ENCODE measurements around the gene PCNT. TPM values are rescaled to one million over a fixed set of nuclear protein-coding genes. Genes with fewer than 3 reads are reported as not detected.
A peak's percentile ranks its signal among the peaks of the same experiment; 100 is the strongest.

The PCNT gene
- total and polyA plus RNA-seq, 7 donors = 99.4 to 642 (median 248) TPM

DNA sequence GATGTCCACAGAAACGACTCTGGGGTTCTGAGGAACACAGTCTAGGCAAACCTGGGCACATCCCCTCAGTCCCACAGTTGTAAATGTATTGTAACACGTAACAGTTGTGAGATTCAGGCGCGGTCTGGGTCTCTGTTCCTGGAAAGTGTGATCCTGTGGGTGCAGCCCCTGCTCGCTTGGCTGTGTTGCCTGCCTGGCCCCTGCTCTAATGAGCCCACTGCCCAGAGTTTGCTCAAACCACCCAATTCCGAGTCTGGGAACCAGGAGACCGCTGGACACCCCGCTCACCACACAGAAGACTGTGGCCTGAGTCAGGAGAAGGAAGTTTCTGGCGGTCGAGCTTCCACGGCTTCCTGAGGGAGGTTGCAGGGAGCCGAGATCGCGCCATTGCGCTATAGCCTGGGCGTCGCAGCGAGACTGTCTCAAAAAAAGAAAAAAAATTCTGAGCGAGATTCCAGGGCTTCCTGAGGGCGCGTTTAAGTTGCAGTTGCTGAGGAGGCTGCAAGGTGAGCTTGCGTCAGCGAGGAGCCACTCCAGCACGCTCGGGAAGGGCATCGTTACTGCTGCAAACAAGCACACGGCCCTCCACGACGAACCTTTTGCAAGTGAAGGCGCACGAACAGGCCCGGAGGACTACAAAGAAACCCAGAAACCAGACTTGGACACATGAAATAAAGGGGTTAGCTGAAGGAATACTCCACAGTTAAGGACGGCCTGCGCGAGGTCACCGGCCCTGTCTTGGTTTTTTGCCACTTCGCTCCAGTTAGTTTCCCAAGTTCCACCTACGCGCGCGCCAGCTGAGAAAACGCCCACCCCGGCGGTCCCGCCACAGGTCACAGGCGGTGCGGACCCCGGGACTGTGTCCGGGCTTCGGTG is 1.4 kb upstream of the PCNT start:
- no peak for ATAC-seq
- H3K4me3 ChIP-seq = peak overlapping the region; percentile 77
- H3K27ac ChIP-seq = no peak overlapping the region
- TF ChIP-seq, protein P1, sequence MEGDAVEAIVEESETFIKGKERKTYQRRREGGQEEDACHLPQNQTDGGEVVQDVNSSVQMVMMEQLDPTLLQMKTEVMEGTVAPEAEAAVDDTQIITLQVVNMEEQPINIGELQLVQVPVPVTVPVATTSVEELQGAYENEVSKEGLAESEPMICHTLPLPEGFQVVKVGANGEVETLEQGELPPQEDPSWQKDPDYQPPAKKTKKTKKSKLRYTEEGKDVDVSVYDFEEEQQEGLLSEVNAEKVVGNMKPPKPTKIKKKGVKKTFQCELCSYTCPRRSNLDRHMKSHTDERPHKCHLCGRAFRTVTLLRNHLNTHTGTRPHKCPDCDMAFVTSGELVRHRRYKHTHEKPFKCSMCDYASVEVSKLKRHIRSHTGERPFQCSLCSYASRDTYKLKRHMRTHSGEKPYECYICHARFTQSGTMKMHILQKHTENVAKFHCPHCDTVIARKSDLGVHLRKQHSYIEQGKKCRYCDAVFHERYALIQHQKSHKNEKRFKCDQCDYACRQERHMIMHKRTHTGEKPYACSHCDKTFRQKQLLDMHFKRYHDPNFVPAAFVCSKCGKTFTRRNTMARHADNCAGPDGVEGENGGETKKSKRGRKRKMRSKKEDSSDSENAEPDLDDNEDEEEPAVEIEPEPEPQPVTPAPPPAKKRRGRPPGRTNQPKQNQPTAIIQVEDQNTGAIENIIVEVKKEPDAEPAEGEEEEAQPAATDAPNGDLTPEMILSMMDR (IDR thresholded peaks at IDR 0.05) = no peak
- intact Hi-C loops (cut with DNase I) = loop anchor here in 1 of 2 donors (10.0 kb wide), 1 partner anchor 138 kb away; the partner anchor contains the start of gene SPATC1L
- H3K36me3 ChIP-seq (ENCODE audit: insufficient read depth in 1 of 2, low read depth in 1 of 2) = peaks cover 0 to 12% of the 10 kb centered on the region in 2 donors
- H3K9me3 ChIP-seq = no peaks in the 10 kb centered on the region
- H3K4me1 ChIP-seq = peaks cover 24% of the 10 kb centered on the region
- 8 to 9% (median 8%) methylated on average over 50 of the region's 50 CpGs for WGBS, 3 donors
- DNase-seq = no peak
- H3K27me3 ChIP-seq (ENCODE audit: insufficient read depth in 3 of 3, low read length in 2 of 3) = no peaks in the 10 kb centered on the region

DNA sequence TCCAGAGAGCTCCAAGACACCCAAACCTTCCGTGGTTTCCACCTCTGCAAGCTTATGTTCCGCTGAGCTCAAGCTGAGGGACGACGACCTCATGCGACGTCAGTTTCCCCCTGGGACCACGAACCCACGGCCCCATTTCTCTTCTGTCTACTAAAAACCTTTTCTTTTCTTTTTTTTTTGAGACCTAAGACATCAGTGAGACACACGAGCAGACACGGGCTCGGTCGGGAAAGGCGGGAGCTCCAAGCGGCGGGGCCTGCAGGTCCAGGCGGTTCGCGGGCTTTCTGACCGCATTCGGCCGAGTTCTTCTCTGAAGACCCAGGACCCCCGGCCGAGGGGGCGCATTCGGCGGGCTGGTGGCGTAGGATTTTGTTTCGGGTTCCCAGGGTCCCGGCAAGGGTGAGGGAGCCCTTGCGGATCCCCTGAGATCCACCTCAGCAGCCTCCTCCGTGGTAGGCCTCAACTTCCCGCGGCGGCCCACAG is 688 bp upstream of the PCNT start:
- Histone ChIP-seq H3K27me3 (ENCODE audit: insufficient read depth in 3 of 3, low read length in 2 of 3) (no peaks in the 10 kb centered on the region), H3K4me1 (peaks cover 24% of the 10 kb centered on the region), H3K36me3 (ENCODE audit: insufficient read depth in 1 of 2, low read depth in 1 of 2) (peaks cover 0 to 18% of the 10 kb centered on the region in 2 donors), H3K9me3 (no peaks in the 10 kb centered on the region), H3K27ac (peak overlapping the region; percentile 46), H3K4me3 (peak overlapping the region; percentile 77)
- ATAC-seq (peak in 1 of 4 donors; percentile 0), DNase-seq (no peak)
- 0 to 1% (median 1%) methylated on average over 31 to 34 of the region's 34 CpGs for WGBS, 3 donors
- intact Hi-C loops (cut with DNase I) = loop anchor here in 1 of 2 donors (10.0 kb wide), 1 partner anchor 138 kb away; the partner anchor contains the start of gene SPATC1L
- TF ChIP-seq, protein P1 (IDR thresholded peaks at IDR 0.05) = no peak

DNA sequence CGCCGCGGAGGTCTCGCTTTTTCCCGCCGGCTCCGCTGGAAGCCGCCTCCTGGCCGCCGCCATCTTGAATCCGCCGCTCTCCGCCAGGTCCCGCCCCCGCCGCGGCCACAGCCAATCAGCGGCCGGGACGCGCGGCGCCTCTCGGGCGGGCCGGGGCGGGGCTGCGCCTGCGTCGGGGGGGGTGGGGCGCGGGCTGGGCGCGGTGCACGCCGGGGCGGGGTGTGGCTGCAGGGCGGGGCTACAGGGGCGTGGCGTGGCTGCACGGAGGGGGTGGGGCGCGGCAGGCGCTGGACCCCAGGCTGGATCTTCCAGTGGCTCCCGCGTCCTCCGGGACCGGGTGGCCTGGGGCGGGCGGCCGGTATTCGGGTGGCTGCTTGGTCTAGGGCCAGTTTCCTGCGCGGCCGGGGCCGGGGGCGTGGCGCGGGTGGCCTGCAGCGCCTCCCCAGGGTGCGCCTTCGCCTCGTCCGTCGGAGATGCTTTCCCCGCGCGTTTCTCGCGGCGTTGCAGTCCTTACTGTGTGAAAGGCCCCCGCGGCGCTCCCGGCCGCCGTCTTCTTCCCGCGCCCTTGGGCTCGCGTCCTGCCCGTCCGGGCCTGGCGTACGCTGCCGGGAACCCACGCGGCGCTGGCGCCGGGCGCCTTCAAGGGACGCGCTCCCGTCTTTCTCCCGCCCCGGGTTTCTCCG is 575 bp downstream of the PCNT start:
- peak overlapping the region; percentile 77 for H3K4me3 ChIP-seq
- H3K27ac ChIP-seq = peak overlapping the region; percentile 94
- peaks cover 24% of the 10 kb centered on the region for H3K4me1 ChIP-seq
- TF ChIP-seq, protein P1 (IDR thresholded peaks at IDR 0.05) = peak; percentile 11
- peak; percentile 86 to 92 (median 88) for ATAC-seq
- peaks cover 0 to 30% of the 10 kb centered on the region in 2 donors for H3K36me3 ChIP-seq (ENCODE audit: insufficient read depth in 1 of 2, low read depth in 1 of 2)
- WGBS, 3 donors = 0 to 1% (median 0%) methylated on average over 36 to 97 of the region's 98 CpGs
- H3K27me3 ChIP-seq (ENCODE audit: insufficient read depth in 3 of 3, low read length in 2 of 3) = no peaks in the 10 kb centered on the region
- DNase-seq = peak; percentile 86 to 94
- intact Hi-C loops (cut with DNase I) = loop anchor here in 1 of 2 donors (1.0 to 10.0 kb wide), 2 partner anchors 37 to 140 kb away; partner anchors contain the start of gene SPATC1L
- no peaks in the 10 kb centered on the region for H3K9me3 ChIP-seq

DNA sequence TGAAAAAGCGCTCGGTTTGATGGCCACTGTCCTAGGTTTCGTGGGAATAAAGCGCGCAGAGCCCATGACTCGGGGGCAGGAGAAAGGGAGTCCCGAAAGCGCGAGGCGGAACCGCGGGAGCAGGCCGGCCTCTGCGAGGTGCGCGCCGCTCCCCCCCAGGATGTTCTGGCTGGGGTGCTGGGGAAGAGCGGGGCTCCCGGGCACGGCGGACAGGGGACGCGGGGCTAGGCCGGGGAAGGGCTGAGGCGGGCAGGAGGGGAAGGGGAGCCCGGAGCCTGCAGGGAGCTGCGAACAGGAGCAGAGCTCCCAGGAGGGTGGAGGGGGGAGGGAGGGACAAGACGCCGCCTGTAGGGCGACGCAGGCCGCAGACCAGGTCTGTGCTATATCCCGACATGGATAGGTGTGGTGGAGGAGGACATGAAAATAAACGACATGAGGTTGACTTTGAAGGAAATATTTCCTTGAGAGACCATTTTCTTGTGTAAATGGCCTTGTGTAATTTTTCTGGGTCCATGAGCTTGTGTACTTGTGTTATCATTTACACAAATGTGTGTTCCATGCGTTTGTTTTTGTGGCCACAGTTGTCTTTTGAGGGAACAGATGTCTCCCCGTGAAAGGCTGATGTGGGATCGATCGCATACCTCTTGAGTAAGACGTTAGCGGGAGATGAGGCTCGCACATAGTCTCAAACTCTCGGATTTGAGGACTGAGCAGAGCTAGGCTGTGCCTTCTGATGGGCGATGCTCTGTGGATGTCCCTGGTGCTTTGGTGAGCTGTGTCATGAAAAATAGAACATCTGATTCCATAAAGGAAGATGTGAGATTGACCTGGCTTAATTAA is 1.3 kb downstream of the PCNT start:
- H3K36me3 ChIP-seq (ENCODE audit: insufficient read depth in 1 of 2, low read depth in 1 of 2) = peaks cover 0 to 37% of the 10 kb centered on the region in 2 donors
- no peaks in the 10 kb centered on the region for H3K9me3 ChIP-seq
- WGBS, 3 donors = 10 to 11% (median 11%) methylated on average over 42 to 43 of the region's 43 CpGs
- ATAC-seq = peak; percentile 22 to 34 (median 24)
- H3K27ac ChIP-seq = peak overlapping the region; percentile 94
- intact Hi-C loops (cut with DNase I) = loop anchor here in 1 of 2 donors (1.0 to 10.0 kb wide), 2 partner anchors 38 to 140 kb away; partner anchors contain the start of gene SPATC1L
- TF ChIP-seq, protein P1 (IDR thresholded peaks at IDR 0.05) = peak; percentile 21
- H3K4me3 ChIP-seq = peak overlapping the region; percentile 77
- peak; percentile 35 to 68 for DNase-seq
- peaks cover 24% of the 10 kb centered on the region for H3K4me1 ChIP-seq
- H3K27me3 ChIP-seq (ENCODE audit: insufficient read depth in 3 of 3, low read length in 2 of 3) = no peaks in the 10 kb centered on the region

Data from psoas muscle (tissue), 8 donors.